GM23338 (cell line): ENCODE results near the gene INO80C.

ENCODE experiments used
- CREB1 ChIP-seq: fragments of 250-450 bp; sonication (Bioruptor Pico); IDR thresholded peaks from 2 replicates; pipeline ENCODE4 v1.5.0; 2020; ENCODE audit warnings: low read depth, mild to moderate bottlenecking, moderate library complexity
- EZH2 ChIP-seq: fragments of 200-600 bp; sonication (generic); IDR thresholded peaks from one replicate; pipeline ENCODE4 v1.8.0; 2017; ENCODE audit warnings: antibody characterized with exemption, mild to moderate bottlenecking, low read depth; ENCODE audit not compliant: unreplicated experiment
- EZH2phosphoT487 ChIP-seq: fragments of 200-600 bp; sonication (generic); IDR thresholded peaks from one replicate; pipeline ENCODE4 v1.8.1; 2018; ENCODE audit warnings: antibody characterized with exemption; ENCODE audit not compliant: unreplicated experiment
- JUNB ChIP-seq: IDR thresholded peaks from one replicate; pipeline ENCODE4 v1.6.1; 2016; ENCODE audit warnings: antibody characterized with exemption; ENCODE audit not compliant: unreplicated experiment
- NANOG ChIP-seq: IDR thresholded peaks from 2 replicates; pipeline ENCODE4 v1.6.1; 2016; ENCODE audit warnings: antibody characterized with exemption, borderline replicate concordance
- POLR2AphosphoS5 ChIP-seq: IDR thresholded peaks from 2 replicates; pipeline ENCODE4 v1.6.1; 2016; ENCODE audit warnings: antibody characterized with exemption, low read depth
- REST ChIP-seq: IDR thresholded peaks from one replicate; pipeline ENCODE4 v1.6.1; 2018; ENCODE audit warnings: antibody characterized with exemption; ENCODE audit not compliant: unreplicated experiment
- ZNF114 ChIP-seq: fragments of 250-450 bp; sonication (Bioruptor Pico); IDR thresholded peaks from 2 replicates; pipeline ENCODE4 v1.5.0; 2020; ENCODE audit warnings: mild to moderate bottlenecking, moderate library complexity
- TF ChIP-seq, protein P1 (sequence below), 2 experiments: fragments of 200-600 bp in 1 of 2; sonication (generic) in 1 of 2; conservative IDR thresholded peaks; 2 replicates each; pipeline versions ENCODE4 v1.5.1 to v1.6.1; 2016 to 2017; ENCODE audit warnings: antibody characterized with exemption in 2 of 2, low read depth in 2 of 2, mild to moderate bottlenecking in 2 of 2, moderate library complexity in 1 of 2
- TF ChIP-seq, protein P2 (sequence below): IDR thresholded peaks from 2 replicates; pipeline ENCODE4 v1.6.1; 2016; ENCODE audit warnings: antibody characterized with exemption

DNA sequence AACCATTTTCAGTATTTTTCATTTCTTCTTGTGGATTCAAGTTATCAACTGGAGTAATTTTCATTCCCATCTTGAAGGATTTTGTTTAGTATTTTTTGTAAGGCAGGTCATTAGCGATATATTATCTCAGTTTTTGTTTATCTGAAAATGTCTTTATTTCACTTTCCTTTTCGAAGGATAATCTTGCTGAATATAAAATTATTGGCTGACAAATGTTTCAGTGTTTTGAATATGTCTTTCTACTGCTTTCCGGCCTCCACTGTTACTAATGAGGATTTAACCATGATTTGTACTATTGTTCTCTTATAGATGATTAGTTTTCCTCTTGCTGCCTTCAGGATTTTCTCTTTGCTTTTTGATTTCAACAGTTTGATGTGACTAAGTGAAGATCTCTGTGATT lies 62.4 kb downstream of the INO80C start:
- TF ChIP-seq EZH2phosphoT487 (no peak), REST (no peak), CREB1 (CRISPR knock-in tag) (no peak), EZH2 (no peak), POLR2AphosphoS5 (no peak), ZNF114 (no peak), NANOG (no peak), JUNB (no peak)
- TF ChIP-seq, protein P1, sequence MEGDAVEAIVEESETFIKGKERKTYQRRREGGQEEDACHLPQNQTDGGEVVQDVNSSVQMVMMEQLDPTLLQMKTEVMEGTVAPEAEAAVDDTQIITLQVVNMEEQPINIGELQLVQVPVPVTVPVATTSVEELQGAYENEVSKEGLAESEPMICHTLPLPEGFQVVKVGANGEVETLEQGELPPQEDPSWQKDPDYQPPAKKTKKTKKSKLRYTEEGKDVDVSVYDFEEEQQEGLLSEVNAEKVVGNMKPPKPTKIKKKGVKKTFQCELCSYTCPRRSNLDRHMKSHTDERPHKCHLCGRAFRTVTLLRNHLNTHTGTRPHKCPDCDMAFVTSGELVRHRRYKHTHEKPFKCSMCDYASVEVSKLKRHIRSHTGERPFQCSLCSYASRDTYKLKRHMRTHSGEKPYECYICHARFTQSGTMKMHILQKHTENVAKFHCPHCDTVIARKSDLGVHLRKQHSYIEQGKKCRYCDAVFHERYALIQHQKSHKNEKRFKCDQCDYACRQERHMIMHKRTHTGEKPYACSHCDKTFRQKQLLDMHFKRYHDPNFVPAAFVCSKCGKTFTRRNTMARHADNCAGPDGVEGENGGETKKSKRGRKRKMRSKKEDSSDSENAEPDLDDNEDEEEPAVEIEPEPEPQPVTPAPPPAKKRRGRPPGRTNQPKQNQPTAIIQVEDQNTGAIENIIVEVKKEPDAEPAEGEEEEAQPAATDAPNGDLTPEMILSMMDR (conservative IDR thresholded peaks at IDR 0.05; ENCODE audit: low read depth in 2 of 2), result no peak
- TF ChIP-seq, protein P2, sequence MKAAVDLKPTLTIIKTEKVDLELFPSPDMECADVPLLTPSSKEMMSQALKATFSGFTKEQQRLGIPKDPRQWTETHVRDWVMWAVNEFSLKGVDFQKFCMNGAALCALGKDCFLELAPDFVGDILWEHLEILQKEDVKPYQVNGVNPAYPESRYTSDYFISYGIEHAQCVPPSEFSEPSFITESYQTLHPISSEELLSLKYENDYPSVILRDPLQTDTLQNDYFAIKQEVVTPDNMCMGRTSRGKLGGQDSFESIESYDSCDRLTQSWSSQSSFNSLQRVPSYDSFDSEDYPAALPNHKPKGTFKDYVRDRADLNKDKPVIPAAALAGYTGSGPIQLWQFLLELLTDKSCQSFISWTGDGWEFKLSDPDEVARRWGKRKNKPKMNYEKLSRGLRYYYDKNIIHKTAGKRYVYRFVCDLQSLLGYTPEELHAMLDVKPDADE, result no peak
